Ammon's horn (tissue), 1 donor: ENCODE data around the gene CFAP65.
A peak's percentile ranks its signal among the peaks of the same experiment; 100 is the strongest.

ENCODE experiments used
- DNase-seq: peaks from one replicate; pipeline ENCODE4 v3.0.0-alpha.2; 2016; ENCODE audit warnings: low spot score

CFAP65 gene

GRCh38 chr2:218992703-218993344 lies 48.5 kb downstream of the CFAP65 start:
- no peak for DNase-seq

GRCh38 chr2:218992196-218992595 lies 49.1 kb downstream of the CFAP65 start:
- no peak for DNase-seq

- no peak for DNase-seq
Measured at GRCh38 chr2:218991674-218992168, 49.6 kb downstream of the CFAP65 start.

GRCh38 chr2:218990612-218991011 lies 50.7 kb downstream of the CFAP65 start:
- no peak for DNase-seq

- no peak for DNase-seq
Measured at GRCh38 chr2:218990052-218990451, 51.3 kb downstream of the CFAP65 start.

- DNase-seq = no peak
Measured at GRCh38 chr2:218988650-218989049, 52.7 kb downstream of the CFAP65 start.

- DNase-seq = no peak
Measured at GRCh38 chr2:218988164-218988563, 53.2 kb downstream of the CFAP65 start.

- no peak for DNase-seq
Measured at GRCh38 chr2:218986148-218986761, 55.1 kb downstream of the CFAP65 start.

GRCh38 chr2:218985325-218986091 lies 55.8 kb downstream of the CFAP65 start:
- no peak for DNase-seq

- no peak for DNase-seq
Measured at GRCh38 chr2:218985021-218985324, 56.3 kb downstream of the CFAP65 start, which contains the start of gene FEV. Gene FEV (minus strand): TSS chr2:218985184. CDS start chr2:218985075, 109 bp downstream.

GRCh38 chr2:218984239-218985020 lies 56.9 kb downstream of the CFAP65 start:
- DNase-seq = no peak

- no peak for DNase-seq
Measured at GRCh38 chr2:218983934-218984238, 57.4 kb downstream of the CFAP65 start.

GRCh38 chr2:218983263-218983933 lies 57.9 kb downstream of the CFAP65 start:
- DNase-seq = no peak

GRCh38 chr2:218982586-218983262 lies 58.6 kb downstream of the CFAP65 start:
- DNase-seq = no peak

GRCh38 chr2:218981881-218982585 lies 59.3 kb downstream of the CFAP65 start:
- DNase-seq = no peak

GRCh38 chr2:218981390-218981880 lies 59.9 kb downstream of the CFAP65 start:
- DNase-seq = no peak

- no peak for DNase-seq
Measured at GRCh38 chr2:218980735-218981389, 60.5 kb downstream of the CFAP65 start.

GRCh38 chr2:218979846-218980734 lies 61.2 kb downstream of the CFAP65 start:
- DNase-seq = peak; percentile 86
